Loucy (cell line): ENCODE results near the gene AMN.

Source experiments
- EZH2phosphoT487 ChIP-seq: fragments of 200-600 bp; IDR thresholded peaks from 2 replicates; pipeline ENCODE4 v1.6.1; 2018; ENCODE audit warnings: antibody characterized with exemption, mild to moderate bottlenecking, moderate library complexity, borderline replicate concordance
- TF ChIP-seq, protein P1 (sequence below): fragments of 200-600 bp; sonication (generic); conservative IDR thresholded peaks from 2 replicates; pipeline ENCODE4 v1.5.1; 2014; ENCODE audit warnings: mild to moderate bottlenecking, antibody characterized with exemption, low read length

GRCh38 chr14:102943454-102943853, 21.0 kb downstream of the AMN start:
- TF ChIP-seq, protein P1, sequence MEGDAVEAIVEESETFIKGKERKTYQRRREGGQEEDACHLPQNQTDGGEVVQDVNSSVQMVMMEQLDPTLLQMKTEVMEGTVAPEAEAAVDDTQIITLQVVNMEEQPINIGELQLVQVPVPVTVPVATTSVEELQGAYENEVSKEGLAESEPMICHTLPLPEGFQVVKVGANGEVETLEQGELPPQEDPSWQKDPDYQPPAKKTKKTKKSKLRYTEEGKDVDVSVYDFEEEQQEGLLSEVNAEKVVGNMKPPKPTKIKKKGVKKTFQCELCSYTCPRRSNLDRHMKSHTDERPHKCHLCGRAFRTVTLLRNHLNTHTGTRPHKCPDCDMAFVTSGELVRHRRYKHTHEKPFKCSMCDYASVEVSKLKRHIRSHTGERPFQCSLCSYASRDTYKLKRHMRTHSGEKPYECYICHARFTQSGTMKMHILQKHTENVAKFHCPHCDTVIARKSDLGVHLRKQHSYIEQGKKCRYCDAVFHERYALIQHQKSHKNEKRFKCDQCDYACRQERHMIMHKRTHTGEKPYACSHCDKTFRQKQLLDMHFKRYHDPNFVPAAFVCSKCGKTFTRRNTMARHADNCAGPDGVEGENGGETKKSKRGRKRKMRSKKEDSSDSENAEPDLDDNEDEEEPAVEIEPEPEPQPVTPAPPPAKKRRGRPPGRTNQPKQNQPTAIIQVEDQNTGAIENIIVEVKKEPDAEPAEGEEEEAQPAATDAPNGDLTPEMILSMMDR = no peak
- no peak for TF ChIP-seq EZH2phosphoT487
